Transverse colon (tissue), 4 donors: ENCODE data around the gene ZSWIM4. TPM values are rescaled to one million over a fixed set of nuclear protein-coding genes. Genes with fewer than 3 reads are reported as not detected.

Experiments
- DNase-seq: peaks from one replicate; pipeline ENCODE4 v3.0.0-alpha.2; 2019
- H3K27ac ChIP-seq, 4 donors: fragments of 200-600 bp; sonication (generic); 2 replicates each; pipeline ENCODE4 v1.5.1; 2016 to 2018; ENCODE audit warnings: inconsistent platforms in 4 of 4
- H3K27me3 ChIP-seq: fragments of 200-600 bp; sonication (generic); 2 replicates; pipeline ENCODE4 v1.5.1; 2017; ENCODE audit warnings: inconsistent platforms
- H3K36me3 ChIP-seq, 4 donors: fragments of 200-600 bp; sonication (generic); 2 replicates each; pipeline ENCODE4 v1.5.1; 2017 to 2019; ENCODE audit warnings: inconsistent platforms in 4 of 4
- H3K4me1 ChIP-seq, 4 donors: fragments of 200-600 bp; sonication (generic); 2 replicates each; pipeline ENCODE4 v1.5.1; 2017 to 2020; ENCODE audit warnings: inconsistent platforms in 4 of 4
- H3K4me3 ChIP-seq, 4 donors: fragments of 200-600 bp; sonication (generic); 1 replicate in 1 of 4; 2 replicates in 3 of 4; pipeline versions ENCODE4 v1.5.1 to v1.6.1; 2017 to 2019; ENCODE audit warnings: inconsistent platforms in 4 of 4
- H3K9me3 ChIP-seq, 2 donors: fragments of 200-600 bp; sonication (generic); 2 replicates each; pipeline ENCODE4 v1.5.1; 2017 to 2019; ENCODE audit warnings: inconsistent platforms in 2 of 2
- EP300 ChIP-seq: sonication (generic); formaldehyde crosslinking; IDR thresholded peaks from one replicate; pipeline ENCODE4 v1.6.1; 2017; ENCODE audit warnings: antibody characterized with exemption, low read depth
- POLR2A ChIP-seq: fragments of 450-650 bp; IDR thresholded peaks from one replicate; pipeline ENCODE4 v1.6.1; 2016; ENCODE audit warnings: antibody characterized with exemption, mild to moderate bottlenecking, moderate library complexity
- POLR2AphosphoS5 ChIP-seq, 3 donors: sonication (generic); formaldehyde crosslinking; IDR thresholded peaks; one replicate each; pipeline ENCODE4 v1.6.1; 2016; ENCODE audit warnings: antibody characterized with exemption in 3 of 3
- WGBS, 2 donors: methylation state at CpG; one replicate each; pipeline ENCODE4 v1.1.5; 2018; ENCODE audit warnings: low coverage in 1 of 2; 5-methylcytosine and 5-hydroxymethylcytosine counted together
- in situ Hi-C, 4 donors: fragments of 200-750 bp; cut with MboI; loops; one replicate each; pipeline versions ENCODE4 v1.15.0 to v1.15.1; 2017; ENCODE audit warnings: low sequenced_read_pairs in 3 of 4, low pct_ligation_motif_present in 1 of 4, low pct_unique_long_range_greater_than_20kb in 1 of 4
- intact Hi-C: fragments of 100-400 bp; cut with DNase I; formaldehyde crosslinking; loops from one replicate; pipeline ENCODE4 v1.15.1; 2023; ENCODE audit warnings: low total_unique reads
- total RNA-seq, 4 donors: library from RNA; depleted of rRNA; stranded (reverse); fragments of >200 nt; gene quantifications; one replicate each; pipeline ENCODE4 v1.1.0, GENCODE V29; 2016
- TF ChIP-seq, protein P1 (sequence below), 5 experiments: fragments of 200-600 bp in 3 of 5; fragments of 450-650 bp in 2 of 5; sonication (generic) in 3 of 5; IDR thresholded peaks; 1 replicate in 2 of 5; 2 replicates in 3 of 5; pipeline ENCODE4 v1.5.1; 2016 to 2017; ENCODE audit warnings: antibody characterized with exemption in 5 of 5, inconsistent platforms in 3 of 5, mild to moderate bottlenecking in 2 of 5, moderate library complexity in 1 of 5

The ZSWIM4 gene
- total RNA-seq, 4 donors from 2014 or later: 2.3 to 5.1 (median 2.9) TPM

DNA sequence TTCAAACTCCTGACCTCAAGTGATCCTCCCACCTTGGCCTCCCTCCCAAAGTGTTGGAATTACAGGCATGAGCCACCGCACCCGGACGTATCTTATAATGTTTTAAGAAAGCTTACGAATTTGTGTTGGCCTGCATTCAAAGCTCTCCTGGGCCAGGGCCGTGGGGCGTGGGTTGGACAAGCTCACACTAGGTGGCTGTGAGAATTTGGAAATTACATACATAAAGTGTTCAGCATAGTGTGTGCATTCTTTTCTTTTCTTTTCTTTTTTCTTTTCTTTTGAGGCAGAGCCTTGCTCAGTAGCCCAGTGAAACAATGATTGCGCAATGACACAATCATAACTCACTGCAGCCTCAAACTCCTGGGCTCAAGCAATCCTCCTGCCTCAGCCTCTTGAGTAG is 2.6 kb downstream of the ZSWIM4 start:
- TF ChIP-seq POLR2AphosphoS5 (IDR thresholded peaks at IDR 0.05) (no peak), EP300 (no peak), POLR2A (no peak)
- intact Hi-C loops (no loop called here), in situ Hi-C loops (no loop called here)
- peak overlapping the region in 3 of 4 donors; percentile 92 to 95 (median 92) for H3K27ac ChIP-seq
- no peaks in the 10 kb centered on the region for H3K36me3 ChIP-seq
- H3K27me3 ChIP-seq: no peaks in the 10 kb centered on the region
- DNase-seq: no peak
- H3K9me3 ChIP-seq: no peaks in the 10 kb centered on the region
- whole genome bisulfite sequencing, 2 donors: 22 to 40% methylated on average over 6 to 7 of the region's 7 CpGs
- peaks cover 9 to 36% (median 32%) of the 10 kb centered on the region in 4 donors for H3K4me1 ChIP-seq
- H3K4me3 ChIP-seq: no peak overlapping the region

DNA sequence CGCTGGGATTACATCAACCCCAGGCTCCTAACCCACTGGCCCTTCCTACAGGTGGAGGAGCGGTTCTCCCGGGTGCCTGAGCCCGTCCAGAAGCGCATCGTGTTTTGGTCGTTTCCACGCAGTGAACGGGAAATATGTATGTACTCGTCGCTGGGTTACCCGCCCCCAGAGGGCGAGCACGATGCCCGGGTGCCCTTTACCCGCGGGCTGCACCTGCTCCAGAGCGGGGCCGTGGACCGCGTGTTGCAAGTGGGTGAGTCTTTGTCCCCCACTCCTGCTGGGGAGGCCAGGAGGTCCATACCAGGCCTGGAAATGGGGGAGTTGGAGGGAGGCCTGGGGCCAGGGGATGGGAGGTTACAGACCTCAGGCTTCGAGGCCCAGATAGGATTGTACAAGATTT is 4.4 kb downstream of the ZSWIM4 start:
- DNase-seq: no peak
- Histone ChIP-seq H3K27ac (no peak overlapping the region), H3K9me3 (no peaks in the 10 kb centered on the region), H3K36me3 (no peaks in the 10 kb centered on the region), H3K4me3 (no peak overlapping the region), H3K27me3 (no peaks in the 10 kb centered on the region), H3K4me1 (peaks cover 9 to 28% (median 25%) of the 10 kb centered on the region in 4 donors)
- WGBS, 2 donors: 91% methylated on average over 22 of the region's 22 CpGs; no CpG with 5 or more reads in 1 of the 2 donors
- TF ChIP-seq EP300 (no peak), POLR2A (no peak), POLR2AphosphoS5 (IDR thresholded peaks at IDR 0.05) (no peak)
- TF ChIP-seq, protein P1, sequence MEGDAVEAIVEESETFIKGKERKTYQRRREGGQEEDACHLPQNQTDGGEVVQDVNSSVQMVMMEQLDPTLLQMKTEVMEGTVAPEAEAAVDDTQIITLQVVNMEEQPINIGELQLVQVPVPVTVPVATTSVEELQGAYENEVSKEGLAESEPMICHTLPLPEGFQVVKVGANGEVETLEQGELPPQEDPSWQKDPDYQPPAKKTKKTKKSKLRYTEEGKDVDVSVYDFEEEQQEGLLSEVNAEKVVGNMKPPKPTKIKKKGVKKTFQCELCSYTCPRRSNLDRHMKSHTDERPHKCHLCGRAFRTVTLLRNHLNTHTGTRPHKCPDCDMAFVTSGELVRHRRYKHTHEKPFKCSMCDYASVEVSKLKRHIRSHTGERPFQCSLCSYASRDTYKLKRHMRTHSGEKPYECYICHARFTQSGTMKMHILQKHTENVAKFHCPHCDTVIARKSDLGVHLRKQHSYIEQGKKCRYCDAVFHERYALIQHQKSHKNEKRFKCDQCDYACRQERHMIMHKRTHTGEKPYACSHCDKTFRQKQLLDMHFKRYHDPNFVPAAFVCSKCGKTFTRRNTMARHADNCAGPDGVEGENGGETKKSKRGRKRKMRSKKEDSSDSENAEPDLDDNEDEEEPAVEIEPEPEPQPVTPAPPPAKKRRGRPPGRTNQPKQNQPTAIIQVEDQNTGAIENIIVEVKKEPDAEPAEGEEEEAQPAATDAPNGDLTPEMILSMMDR (IDR thresholded peaks at IDR 0.05): no peak
- in situ Hi-C loops: no loop called here
- intact Hi-C loops: no loop called here

DNA sequence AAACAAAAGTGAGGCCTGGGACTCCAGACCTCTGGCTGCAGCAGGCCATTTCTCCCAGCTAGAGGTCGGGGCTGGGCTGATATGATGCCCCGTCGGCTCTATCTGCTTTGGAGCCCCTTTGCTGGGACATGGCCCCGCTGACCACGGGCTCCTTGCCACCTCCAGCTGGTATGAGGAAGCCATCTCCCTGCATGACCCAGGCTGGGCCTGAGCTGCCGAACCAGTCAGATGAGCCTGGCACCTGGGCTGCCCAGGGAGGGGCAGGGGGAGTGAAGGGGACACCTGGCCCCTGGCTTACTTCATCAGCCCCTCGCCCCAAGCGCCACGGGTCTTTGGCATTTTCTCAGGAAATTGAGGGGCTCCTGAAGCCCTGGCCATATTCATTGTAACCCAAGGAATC is 7.8 kb downstream of the ZSWIM4 start:
- 61 to 75% methylated on average over 2 to 9 of the region's 9 CpGs for WGBS, 2 donors
- no peaks in the 10 kb centered on the region for H3K27me3 ChIP-seq
- H3K4me3 ChIP-seq: no peak overlapping the region
- no peak for TF ChIP-seq POLR2A
- no peak for TF ChIP-seq EP300
- TF ChIP-seq, protein P1 (IDR thresholded peaks at IDR 0.05): no peak
- TF ChIP-seq POLR2AphosphoS5 (IDR thresholded peaks at IDR 0.05): no peak
- no peak for DNase-seq
- intact Hi-C loops (no loop called here), in situ Hi-C loops (no loop called here)
- no peak overlapping the region for H3K27ac ChIP-seq
- no peaks in the 10 kb centered on the region for H3K9me3 ChIP-seq
- peaks cover 0 to 3% (median under 1%) of the 10 kb centered on the region in 4 donors for H3K4me1 ChIP-seq
- no peaks in the 10 kb centered on the region for H3K36me3 ChIP-seq

DNA sequence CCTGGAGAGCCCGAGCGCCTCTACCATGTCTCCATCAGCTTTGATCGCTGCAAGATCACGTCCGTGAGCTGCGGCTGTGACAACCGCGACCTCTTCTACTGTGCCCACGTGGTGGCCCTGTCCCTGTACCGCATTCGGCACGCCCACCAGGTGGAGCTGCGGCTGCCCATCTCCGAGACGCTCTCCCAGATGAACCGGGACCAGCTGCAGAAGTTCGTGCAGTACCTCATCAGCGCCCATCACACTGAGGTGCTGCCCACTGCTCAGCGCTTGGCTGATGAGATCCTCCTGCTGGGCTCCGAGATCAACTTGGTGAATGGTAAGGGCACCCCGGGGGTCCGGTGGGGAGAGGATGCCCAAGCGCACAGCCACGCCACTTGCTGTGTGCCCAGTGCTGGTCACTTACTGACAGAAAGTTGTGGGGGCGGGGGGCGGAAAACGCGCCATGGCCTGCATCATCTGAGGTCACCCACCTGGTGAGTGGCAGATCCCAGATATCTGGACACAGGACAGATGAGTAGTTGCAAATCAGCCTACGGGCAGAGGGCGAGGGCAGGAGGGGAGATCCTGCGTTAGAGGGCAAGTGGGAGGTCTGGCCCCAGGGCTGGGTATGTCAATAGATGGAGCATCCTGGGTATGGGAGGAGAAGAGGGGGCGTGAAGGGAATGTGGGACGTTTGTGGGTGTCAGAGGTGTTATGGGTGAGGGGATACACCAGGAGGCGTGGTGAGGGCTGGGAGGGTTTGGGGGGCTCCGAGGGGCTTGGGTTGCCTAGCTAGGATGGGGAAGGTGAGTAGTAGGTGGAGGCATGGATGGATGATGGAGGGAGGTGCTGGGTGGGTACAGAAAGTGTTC is 9.8 kb downstream of the ZSWIM4 start:
- H3K9me3 ChIP-seq: no peaks in the 10 kb centered on the region
- H3K36me3 ChIP-seq: peaks cover 0 to 9% (median 0%) of the 10 kb centered on the region in 4 donors
- DNase-seq: no peak
- no peak for TF ChIP-seq POLR2AphosphoS5 (IDR thresholded peaks at IDR 0.05)
- TF ChIP-seq, protein P1 (IDR thresholded peaks at IDR 0.05): peak; percentile 22 to 49 (median 38)
- H3K27ac ChIP-seq: no peak overlapping the region
- no peak overlapping the region for H3K4me3 ChIP-seq
- H3K4me1 ChIP-seq: no peaks in the 10 kb centered on the region
- intact Hi-C loops: no loop called here
- in situ Hi-C loops: no loop called here
- H3K27me3 ChIP-seq: no peaks in the 10 kb centered on the region
- 88 to 100% methylated on average over 2 to 35 of the region's 35 CpGs for WGBS, 2 donors
